Liver (tissue), 3 donors: Measurements from ENCODE around the gene PYM1.

Experiments
- EGR1 ChIP-seq, 2 donors: IDR thresholded peaks; 2 replicates each; pipeline ENCODE4 v1.6.1; 2016 to 2018; ENCODE audit warnings: antibody characterized with exemption in 2 of 2, low read depth in 2 of 2
- FOXA2 ChIP-seq: IDR thresholded peaks from 2 replicates; pipeline ENCODE4 v1.6.1; 2016; ENCODE audit warnings: antibody characterized with exemption
- GABPA ChIP-seq, 2 donors: IDR thresholded peaks in 1 of 2; conservative IDR thresholded peaks in 1 of 2; 2 replicates each; pipeline ENCODE4 v1.6.1; 2016; ENCODE audit warnings: antibody characterized with exemption in 2 of 2, mild to moderate bottlenecking in 1 of 2, moderate library complexity in 1 of 2
- JUND ChIP-seq, 2 donors: IDR thresholded peaks; 2 replicates each; pipeline ENCODE4 v1.6.1; 2016; ENCODE audit warnings: antibody characterized with exemption in 2 of 2
- RXRA ChIP-seq, 2 donors: IDR thresholded peaks; 2 replicates each; pipeline ENCODE4 v1.6.1; 2017 to 2018; ENCODE audit warnings: antibody characterized with exemption in 2 of 2, mild to moderate bottlenecking in 1 of 2
- TAF1 ChIP-seq: conservative IDR thresholded peaks from 2 replicates; pipeline ENCODE4 v1.6.1; 2016; ENCODE audit warnings: antibody characterized with exemption, mild to moderate bottlenecking
- TF ChIP-seq, protein P1 (sequence below): fragments of 150-350 bp; IDR thresholded peaks from 2 replicates; pipeline ENCODE4 v1.5.1; 2017; ENCODE audit warnings: improper control_type of control experiment, low read depth, low read length; ENCODE audit not compliant: missing input control
- TF ChIP-seq, protein P2 (sequence below): IDR thresholded peaks from 2 replicates; pipeline ENCODE4 v1.6.1; 2016; ENCODE audit warnings: antibody characterized with exemption
- TF ChIP-seq, protein P3 (sequence below): IDR thresholded peaks from 2 replicates; pipeline ENCODE4 v1.6.1; 2016; ENCODE audit warnings: antibody characterized with exemption
- TF ChIP-seq, protein P4 (sequence below): IDR thresholded peaks from 2 replicates; pipeline ENCODE4 v1.6.1; 2016; ENCODE audit warnings: antibody characterized with exemption
- donor health status: healthy.
- donor health status: healthy.

DNA sequence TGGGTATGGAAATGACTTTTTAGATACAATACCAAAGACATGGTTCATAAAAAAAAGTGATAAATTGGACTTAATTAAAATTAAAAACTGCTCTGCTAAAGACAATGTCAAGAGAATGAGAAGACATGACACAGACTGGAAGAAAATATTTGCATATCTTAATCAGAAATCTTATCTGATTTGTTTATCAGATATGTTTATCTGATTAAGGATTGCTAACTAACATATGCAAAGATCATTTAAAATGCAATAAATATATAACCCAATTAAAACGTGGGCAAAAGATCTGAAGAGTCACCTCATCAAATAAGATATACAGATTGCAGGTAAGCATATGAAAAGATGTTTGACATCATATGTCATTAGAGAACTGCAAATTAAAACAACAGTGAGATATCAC is 75.0 kb downstream of the PYM1 start:
- TF ChIP-seq, protein P1, sequence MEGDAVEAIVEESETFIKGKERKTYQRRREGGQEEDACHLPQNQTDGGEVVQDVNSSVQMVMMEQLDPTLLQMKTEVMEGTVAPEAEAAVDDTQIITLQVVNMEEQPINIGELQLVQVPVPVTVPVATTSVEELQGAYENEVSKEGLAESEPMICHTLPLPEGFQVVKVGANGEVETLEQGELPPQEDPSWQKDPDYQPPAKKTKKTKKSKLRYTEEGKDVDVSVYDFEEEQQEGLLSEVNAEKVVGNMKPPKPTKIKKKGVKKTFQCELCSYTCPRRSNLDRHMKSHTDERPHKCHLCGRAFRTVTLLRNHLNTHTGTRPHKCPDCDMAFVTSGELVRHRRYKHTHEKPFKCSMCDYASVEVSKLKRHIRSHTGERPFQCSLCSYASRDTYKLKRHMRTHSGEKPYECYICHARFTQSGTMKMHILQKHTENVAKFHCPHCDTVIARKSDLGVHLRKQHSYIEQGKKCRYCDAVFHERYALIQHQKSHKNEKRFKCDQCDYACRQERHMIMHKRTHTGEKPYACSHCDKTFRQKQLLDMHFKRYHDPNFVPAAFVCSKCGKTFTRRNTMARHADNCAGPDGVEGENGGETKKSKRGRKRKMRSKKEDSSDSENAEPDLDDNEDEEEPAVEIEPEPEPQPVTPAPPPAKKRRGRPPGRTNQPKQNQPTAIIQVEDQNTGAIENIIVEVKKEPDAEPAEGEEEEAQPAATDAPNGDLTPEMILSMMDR: no peak
- TF ChIP-seq EGR1 (IDR thresholded peaks at IDR 0.05; ENCODE audit: low read depth in 2 of 2) (no peak), RXRA (IDR thresholded peaks at IDR 0.05) (no peak), TAF1 (no peak), GABPA (IDR thresholded peaks at IDR 0.05 in 1 of 2, conservative IDR thresholded peaks at IDR 0.05 in 1 of 2) (no peak), JUND (IDR thresholded peaks at IDR 0.05) (no peak), FOXA2 (no peak)
- TF ChIP-seq, protein P2, sequence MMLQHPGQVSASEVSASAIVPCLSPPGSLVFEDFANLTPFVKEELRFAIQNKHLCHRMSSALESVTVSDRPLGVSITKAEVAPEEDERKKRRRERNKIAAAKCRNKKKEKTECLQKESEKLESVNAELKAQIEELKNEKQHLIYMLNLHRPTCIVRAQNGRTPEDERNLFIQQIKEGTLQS: no peak
- TF ChIP-seq, protein P3, sequence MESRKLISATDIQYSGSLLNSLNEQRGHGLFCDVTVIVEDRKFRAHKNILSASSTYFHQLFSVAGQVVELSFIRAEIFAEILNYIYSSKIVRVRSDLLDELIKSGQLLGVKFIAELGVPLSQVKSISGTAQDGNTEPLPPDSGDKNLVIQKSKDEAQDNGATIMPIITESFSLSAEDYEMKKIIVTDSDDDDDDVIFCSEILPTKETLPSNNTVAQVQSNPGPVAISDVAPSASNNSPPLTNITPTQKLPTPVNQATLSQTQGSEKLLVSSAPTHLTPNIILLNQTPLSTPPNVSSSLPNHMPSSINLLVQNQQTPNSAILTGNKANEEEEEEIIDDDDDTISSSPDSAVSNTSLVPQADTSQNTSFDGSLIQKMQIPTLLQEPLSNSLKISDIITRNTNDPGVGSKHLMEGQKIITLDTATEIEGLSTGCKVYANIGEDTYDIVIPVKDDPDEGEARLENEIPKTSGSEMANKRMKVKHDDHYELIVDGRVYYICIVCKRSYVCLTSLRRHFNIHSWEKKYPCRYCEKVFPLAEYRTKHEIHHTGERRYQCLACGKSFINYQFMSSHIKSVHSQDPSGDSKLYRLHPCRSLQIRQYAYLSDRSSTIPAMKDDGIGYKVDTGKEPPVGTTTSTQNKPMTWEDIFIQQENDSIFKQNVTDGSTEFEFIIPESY: no peak
- TF ChIP-seq, protein P4, sequence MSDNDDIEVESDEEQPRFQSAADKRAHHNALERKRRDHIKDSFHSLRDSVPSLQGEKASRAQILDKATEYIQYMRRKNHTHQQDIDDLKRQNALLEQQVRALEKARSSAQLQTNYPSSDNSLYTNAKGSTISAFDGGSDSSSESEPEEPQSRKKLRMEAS: no peak
